Limb (tissue), 2 donors: ENCODE data around the gene TMEM161A.
"Not testable (repeated sequence)": the region's sequence is repeated elsewhere in the genome, so short reads cannot be mapped to it uniquely, and the experiment has no call there.

Source experiments
- DNase-seq, 2 donors: peaks; one replicate each; pipeline ENCODE4 v3.0.0-alpha.2; 2016; ENCODE audit errors: extremely low spot score in 2 of 2

TMEM161A gene

GRCh38 chr19:19138109-19138981 lies at the start of gene TMEM161A:
Gene TMEM161A (minus strand): TSS chr19:19138478. CDS start chr19:19138428, 50 bp downstream.
- DNase-seq: peak; percentile 96 to 97

- DNase-seq: no peak
Measured at GRCh38 chr19:19186742-19187141, 48.5 kb upstream of the TMEM161A start.

- DNase-seq: no peak
Measured at GRCh38 chr19:19185853-19186740, 47.8 kb upstream of the TMEM161A start.

- no peak for DNase-seq
Measured at GRCh38 chr19:19181488-19181998, 43.3 kb upstream of the TMEM161A start.

GRCh38 chr19:19179548-19180441 lies 41.5 kb upstream of the TMEM161A start:
- no peak for DNase-seq

- no peak for DNase-seq
Measured at GRCh38 chr19:19176950-19177349, 38.7 kb upstream of the TMEM161A start.

GRCh38 chr19:19173243-19173642 lies 35.0 kb upstream of the TMEM161A start:
- not testable (repeated sequence) for DNase-seq

- DNase-seq: peak in 1 of 2 donors; percentile 50
Measured at GRCh38 chr19:19171821-19172532, 33.7 kb upstream of the TMEM161A start.

- DNase-seq: peak in 1 of 2 donors; percentile 2
Measured at GRCh38 chr19:19170873-19171672, 32.8 kb upstream of the TMEM161A start.

- peak; percentile 57 to 77 for DNase-seq
Measured at GRCh38 chr19:19170053-19170872, 32.0 kb upstream of the TMEM161A start, which contains the start of gene MEF2B. Gene MEF2B (minus strand): TSS chr19:19170263. CDS start chr19:19150735, 19,528 bp downstream.

GRCh38 chr19:19169236-19170052 lies 31.2 kb upstream of the TMEM161A start:
- DNase-seq: no peak

GRCh38 chr19:19167612-19168011 lies 29.3 kb upstream of the TMEM161A start:
- DNase-seq: no peak

- DNase-seq: no peak
Measured at GRCh38 chr19:19165396-19165795, 27.1 kb upstream of the TMEM161A start.

GRCh38 chr19:19162495-19162894 lies 24.2 kb upstream of the TMEM161A start:
- DNase-seq: no peak

GRCh38 chr19:19160461-19161035 lies 22.3 kb upstream of the TMEM161A start:
- no peak for DNase-seq

GRCh38 chr19:19159534-19159933 lies 21.3 kb upstream of the TMEM161A start:
- no peak for DNase-seq

- no peak for DNase-seq
Measured at GRCh38 chr19:19157808-19158207, 19.5 kb upstream of the TMEM161A start.
